Stimulated activated CD8-positive, alpha-beta memory T cell treated with anti-CD3 and anti-CD28 coated beads, Interleukin-4, amount 100 ng/mL, for 24 hours (primary cell): ENCODE measurements around the gene CNTNAP1.
"Not testable (repeated sequence)": the region's sequence is repeated elsewhere in the genome, so short reads cannot be mapped to it uniquely, and the experiment has no call there.

Experiments
- DNase-seq: peaks from one replicate; pipeline ENCODE4 v3.0.0-alpha.2; 2020; ENCODE audit warnings: low read depth

The CNTNAP1 gene

GRCh38 chr17:42681976-42682721 is at the start of gene CNTNAP1:
CNTNAP1 (plus strand) TSS chr17:42682531; CDS start chr17:42682830, 299 bp downstream.
- no peak for DNase-seq

GRCh38 chr17:42632949-42633444 is 49.3 kb upstream of the CNTNAP1 start:
- DNase-seq, result no peak

GRCh38 chr17:42639525-42640113 is 42.7 kb upstream of the CNTNAP1 start:
- DNase-seq, result no peak

GRCh38 chr17:42640121-42640520 is 42.2 kb upstream of the CNTNAP1 start:
- DNase-seq, result no peak

DNA sequence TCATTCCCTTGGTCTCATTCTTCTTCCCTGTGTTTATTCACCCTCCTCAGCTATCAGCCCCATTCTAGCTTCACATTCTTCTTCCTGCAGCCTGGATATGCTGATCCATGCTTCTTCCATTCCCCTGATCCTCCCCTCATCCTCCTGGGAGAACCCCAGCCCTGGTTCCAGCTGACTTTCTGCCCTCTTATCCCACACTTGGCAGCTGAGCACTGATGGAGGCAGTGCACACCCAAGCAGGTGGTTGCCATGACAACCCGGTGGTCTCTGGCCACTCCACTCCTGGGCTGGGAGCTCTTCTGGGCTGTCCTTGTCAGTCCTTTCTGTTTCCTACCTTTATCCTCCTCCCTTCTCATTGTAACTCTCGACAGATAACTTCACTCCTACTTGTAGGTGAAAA is 40.0 kb upstream of the CNTNAP1 start:
- no peak for DNase-seq

- DNase-seq, result no peak
Measured at GRCh38 chr17:42647778-42648177, 34.6 kb upstream of the CNTNAP1 start.

DNA sequence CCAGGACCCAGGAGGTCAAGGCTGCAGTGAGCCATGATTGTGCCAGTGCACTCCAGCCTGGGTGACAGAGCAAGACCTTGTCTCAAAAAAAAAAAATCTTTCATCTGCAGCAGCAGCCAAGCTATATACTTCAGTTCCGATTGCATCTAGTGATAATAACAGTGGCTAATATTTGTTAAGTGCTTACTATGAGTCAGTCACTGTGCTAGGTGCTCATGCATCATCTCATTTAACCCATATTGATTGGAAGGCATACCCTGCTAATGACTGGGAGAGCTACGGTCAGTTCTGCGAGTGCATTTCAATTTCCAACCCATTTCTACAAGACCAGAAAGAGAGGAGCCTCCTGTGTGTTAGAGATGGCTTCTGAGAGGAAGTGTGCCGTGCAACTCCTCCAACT is 30.9 kb upstream of the CNTNAP1 start:
- no peak for DNase-seq

DNA sequence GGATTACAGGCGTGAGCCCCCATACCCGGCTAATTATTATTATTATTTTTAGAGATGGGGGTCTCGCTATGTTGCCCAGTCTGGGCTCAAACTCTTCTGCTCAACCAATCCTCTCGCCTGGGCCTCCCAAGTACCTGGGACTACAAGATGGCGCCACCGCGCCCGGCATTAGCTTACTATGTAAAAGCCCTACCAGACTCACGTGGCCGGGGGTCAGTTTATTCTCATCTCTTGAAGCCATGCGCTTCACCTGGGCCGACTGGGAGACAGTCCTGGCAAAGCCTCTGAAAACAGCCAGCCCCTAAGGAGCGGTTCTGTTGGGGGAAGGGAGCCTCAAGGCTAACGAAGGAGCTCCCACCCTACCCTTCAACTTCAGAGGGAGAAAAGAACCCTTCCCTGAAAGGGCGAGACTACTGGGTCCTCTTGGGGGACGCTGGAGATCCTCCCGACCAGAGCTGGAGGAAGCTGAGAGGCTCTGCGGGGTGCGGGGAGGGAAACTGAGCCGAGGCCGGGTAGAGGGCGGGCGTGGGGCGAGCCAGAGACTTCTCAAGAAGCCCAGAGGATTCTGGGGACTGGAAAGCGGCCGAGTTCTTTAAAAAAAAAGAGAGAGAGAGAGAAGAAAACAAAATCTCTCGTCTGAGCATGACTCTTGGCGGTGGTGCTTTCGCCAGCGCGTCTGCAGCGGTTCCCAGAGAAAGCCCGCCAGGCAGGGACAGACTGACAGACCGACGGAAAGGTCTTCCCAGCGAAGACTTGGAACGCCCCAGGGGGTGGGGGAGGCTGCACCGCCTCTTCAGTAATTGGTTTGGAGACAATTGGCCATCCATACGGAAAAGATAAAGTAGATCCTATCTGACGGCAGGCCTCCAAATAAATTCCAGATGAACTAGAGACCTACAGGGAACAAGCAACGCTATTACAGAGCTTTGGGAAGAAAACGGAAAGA is 28.9 kb upstream of the CNTNAP1 start:
- DNase-seq, result no peak

- no peak for DNase-seq
Measured at GRCh38 chr17:42655528-42655927, 26.8 kb upstream of the CNTNAP1 start.

GRCh38 chr17:42657824-42658588 is 24.3 kb upstream of the CNTNAP1 start:
- DNase-seq, result no peak

DNA sequence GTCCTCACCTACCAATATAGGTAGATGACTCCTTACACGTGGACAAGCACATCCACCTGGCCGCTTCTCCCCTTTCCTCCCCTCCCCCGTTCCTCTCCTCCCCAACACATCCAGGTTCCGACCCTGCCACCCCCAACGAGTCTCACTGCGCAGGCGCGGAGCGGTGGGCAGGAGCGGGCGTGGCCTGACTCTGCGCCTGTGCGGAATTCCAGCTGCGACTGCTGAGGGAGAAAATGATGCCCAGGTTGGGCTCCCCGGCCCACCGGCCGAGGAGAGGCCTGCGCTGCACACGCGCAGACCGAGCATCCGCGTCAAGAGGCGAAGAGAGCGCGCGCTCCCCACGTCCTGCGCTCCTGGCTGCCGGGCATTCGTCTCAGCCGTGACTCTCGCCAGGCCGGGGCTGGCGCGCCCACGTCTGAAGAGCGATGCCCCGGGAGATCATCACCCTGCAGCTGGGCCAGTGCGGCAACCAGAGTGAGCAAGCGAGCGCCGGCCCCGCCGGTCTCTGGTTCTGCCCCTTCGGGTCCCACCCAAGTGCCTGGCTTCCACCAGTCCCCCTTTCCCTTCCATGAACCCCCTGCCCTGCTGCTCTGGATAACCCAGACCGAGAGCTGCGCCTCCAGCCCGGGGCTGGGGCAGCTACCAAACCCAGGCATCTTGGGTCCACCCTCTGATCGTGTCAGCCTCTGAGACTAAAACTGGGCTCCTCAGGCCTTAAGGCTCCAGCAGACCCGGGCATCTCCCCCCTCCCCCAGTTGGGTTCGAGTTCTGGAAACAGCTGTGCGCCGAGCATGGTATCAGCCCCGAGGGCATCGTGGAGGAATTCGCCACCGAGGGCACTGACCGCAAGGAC is 23.0 kb upstream of the CNTNAP1 start, which contains the start of gene TUBG2:
TUBG2 (plus strand) TSS at position 206 of the 853 bp plus-strand sequence; CDS start at position 426, 220 bp downstream.
- peak; percentile 69 for DNase-seq

- not testable (repeated sequence) for DNase-seq
Measured at GRCh38 chr17:42659932-42660274, 22.4 kb upstream of the CNTNAP1 start.

- no peak for DNase-seq
Measured at GRCh38 chr17:42660692-42661345, 21.5 kb upstream of the CNTNAP1 start.

DNA sequence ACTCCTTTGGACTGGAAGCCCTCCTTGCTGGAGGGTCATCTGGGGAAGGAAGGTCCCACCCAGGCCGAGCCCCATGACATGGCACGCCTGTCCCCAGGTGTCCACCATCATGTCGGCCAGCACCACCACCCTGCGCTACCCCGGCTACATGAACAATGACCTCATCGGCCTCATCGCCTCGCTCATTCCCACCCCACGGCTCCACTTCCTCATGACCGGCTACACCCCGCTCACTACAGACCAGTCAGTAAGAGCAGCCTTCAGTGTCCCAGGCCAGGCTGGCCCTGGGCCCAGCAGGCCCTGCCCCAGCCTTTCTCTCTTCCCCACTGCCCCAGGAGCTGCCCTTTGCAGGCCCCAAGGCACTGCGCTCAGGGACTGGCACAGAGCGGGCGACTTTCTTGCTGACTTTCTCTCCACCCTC is 16.7 kb upstream of the CNTNAP1 start:
- no peak for DNase-seq

DNA sequence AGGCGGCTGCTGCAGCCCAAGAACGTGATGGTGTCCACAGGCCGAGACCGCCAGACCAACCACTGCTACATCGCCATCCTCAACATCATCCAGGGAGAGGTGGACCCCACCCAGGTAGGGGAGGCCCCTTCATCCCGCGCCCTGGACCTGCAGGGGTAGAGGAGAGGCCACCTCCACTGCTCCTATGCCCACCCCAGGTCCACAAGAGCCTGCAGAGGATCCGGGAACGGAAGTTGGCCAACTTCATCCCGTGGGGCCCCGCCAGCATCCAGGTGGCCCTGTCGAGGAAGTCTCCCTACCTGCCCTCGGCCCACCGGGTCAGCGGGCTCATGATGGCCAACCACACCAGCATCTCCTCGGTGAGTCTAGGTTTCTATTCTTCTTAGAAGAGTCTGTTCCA is 16.2 kb upstream of the CNTNAP1 start:
- DNase-seq, result not testable (repeated sequence)

DNA sequence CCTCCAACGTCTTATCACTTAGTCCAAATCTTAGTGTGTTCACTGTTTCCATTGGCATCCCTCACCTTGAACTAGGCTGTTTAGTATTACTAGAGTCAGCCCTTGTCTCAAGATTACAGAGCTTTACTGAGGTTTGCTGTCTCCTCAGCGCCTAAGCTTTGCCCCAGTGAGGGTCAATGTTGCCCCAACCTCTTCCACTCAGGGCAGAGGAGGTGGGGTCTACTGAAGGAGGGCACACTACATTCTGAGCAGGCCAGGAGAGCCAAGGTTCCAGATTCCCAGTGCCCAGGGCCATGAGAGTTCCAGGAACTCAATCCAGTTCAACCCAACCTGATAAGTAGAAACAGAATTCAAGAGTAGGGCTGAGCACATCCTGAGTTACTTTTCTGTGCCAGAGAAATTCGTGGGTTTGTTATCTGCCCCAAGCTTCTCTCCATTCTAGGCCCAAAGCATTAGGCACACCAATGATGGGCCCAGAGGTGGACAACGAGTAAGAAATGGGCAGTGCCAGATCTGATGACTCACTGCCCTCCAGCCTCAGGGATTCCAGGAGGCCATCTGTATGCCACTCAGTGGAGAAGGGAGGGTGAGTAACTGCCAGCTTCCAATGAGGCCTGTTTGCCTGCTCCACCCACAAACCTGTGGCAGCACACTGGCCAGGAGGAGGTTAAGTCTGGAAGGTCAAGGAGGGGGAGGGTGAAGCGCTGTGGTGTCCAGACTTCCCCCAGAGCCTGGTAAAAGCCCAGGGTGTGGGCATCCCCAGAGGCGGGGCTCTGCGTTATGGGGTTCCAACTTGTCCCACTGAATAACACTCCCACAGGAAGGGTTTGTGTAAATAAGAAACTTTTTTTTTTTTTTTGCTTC is 15.0 kb upstream of the CNTNAP1 start:
- DNase-seq, result no peak

GRCh38 chr17:42669705-42669976 is 12.7 kb upstream of the CNTNAP1 start:
- DNase-seq, result no peak

DNA sequence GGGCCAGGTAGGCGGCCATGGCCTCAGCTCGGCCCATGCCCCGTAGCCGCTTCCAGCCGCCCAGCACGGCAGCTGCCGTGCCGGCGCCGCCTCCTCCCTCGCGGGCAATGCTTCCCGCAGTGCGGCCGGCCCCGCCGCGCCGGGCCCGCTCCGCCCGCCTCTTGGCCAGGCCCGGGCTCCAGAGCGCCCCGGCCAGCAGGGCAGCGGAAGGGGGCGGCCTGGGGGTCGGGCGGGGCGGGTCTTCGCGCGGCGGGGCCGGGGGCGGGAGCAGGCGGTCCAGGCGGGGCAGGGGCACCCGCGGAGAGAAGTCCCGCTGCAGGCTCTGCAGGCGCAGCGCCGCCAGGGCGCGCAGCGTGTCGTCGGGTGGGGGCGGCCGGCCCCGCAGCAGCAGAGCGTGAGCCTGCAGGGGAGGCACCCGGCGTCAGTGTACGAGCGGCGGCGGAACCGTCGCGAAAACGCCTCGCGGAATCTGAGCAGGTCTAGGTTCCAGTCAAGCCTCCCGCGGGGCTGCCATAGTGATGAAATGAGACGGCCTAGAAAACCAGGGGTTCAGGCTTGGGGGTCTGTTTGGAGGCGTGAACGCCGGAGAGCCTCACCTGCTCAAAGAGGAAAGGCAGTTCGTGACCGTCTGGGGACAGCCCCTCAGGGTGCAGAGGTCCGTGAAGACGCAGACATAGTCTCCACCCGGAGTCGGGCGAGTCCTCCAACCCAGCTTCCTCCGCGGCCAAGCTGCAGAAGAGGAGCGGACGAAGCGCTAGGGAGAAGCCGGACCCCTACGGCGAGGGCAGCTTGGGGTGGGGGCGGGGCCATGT is 12.1 kb upstream of the CNTNAP1 start:
- no peak for DNase-seq
